DOHH2 (cell line): ENCODE results near the gene TIMMDC1.
A peak's percentile ranks its signal among the peaks of the same experiment; 100 is the strongest.

Experiments
- H3F3A ChIP-seq: fragments of 200-600 bp; sonication (generic), shearing (Covaris generic); 2 replicates; pipeline ENCODE4 v1.6.0; 2016; ENCODE audit warnings: antibody characterized with exemption, mild to moderate bottlenecking; ENCODE audit not compliant: control insufficient read depth, insufficient read depth
- H3K27ac ChIP-seq: fragments of 200-600 bp; sonication (generic); 2 replicates; pipeline ENCODE4 v1.5.1; 2014; ENCODE audit warnings: low read depth, mild to moderate bottlenecking, low read length, moderate library complexity
- H3K27me3 ChIP-seq: fragments of 200-600 bp; sonication (generic); 2 replicates; pipeline ENCODE4 v1.6.1; 2014; ENCODE audit warnings: mild to moderate bottlenecking, low read length, mixed read lengths; ENCODE audit not compliant: control insufficient read depth
- H3K36me3 ChIP-seq: fragments of 200-600 bp; sonication (generic); 2 replicates; pipeline ENCODE4 v1.6.1; 2014; ENCODE audit warnings: mild to moderate bottlenecking, low read length, moderate library complexity, mixed read lengths; ENCODE audit not compliant: control insufficient read depth
- H3K4me1 ChIP-seq: fragments of 200-600 bp; sonication (generic); 2 replicates; pipeline ENCODE4 v1.6.1; 2014; ENCODE audit warnings: mild to moderate bottlenecking, low read length, mixed read lengths; ENCODE audit not compliant: control insufficient read depth
- H3K4me2 ChIP-seq: fragments of 200-600 bp; sonication (generic); 2 replicates; pipeline ENCODE4 v1.6.0; 2014; ENCODE audit warnings: mild to moderate bottlenecking, low read length, moderate library complexity
- H3K4me3 ChIP-seq: fragments of 200-600 bp; sonication (generic); 2 replicates; pipeline ENCODE4 v1.5.1; 2014; ENCODE audit warnings: mild to moderate bottlenecking, low read length, mixed read lengths
- H3K79me2 ChIP-seq: fragments of 200-600 bp; sonication (generic); 2 replicates; pipeline ENCODE4 v1.6.1; 2014; ENCODE audit warnings: mild to moderate bottlenecking, low read length, mixed read lengths; ENCODE audit not compliant: control insufficient read depth
- H3K9me2 ChIP-seq: fragments of 200-600 bp; sonication (generic); replicated peaks from 2 replicates; pipeline ENCODE4 v1.6.1; 2014; ENCODE audit warnings: mild to moderate bottlenecking, low read length, mixed read lengths; ENCODE audit not compliant: control insufficient read depth
- H3K9me3 ChIP-seq: fragments of 200-600 bp; sonication (generic); 2 replicates; pipeline ENCODE4 v1.6.1; 2014; ENCODE audit warnings: antibody characterized with exemption, low read length, mixed read lengths; ENCODE audit not compliant: control insufficient read depth, insufficient read depth
- H4K20me1 ChIP-seq: fragments of 200-600 bp; sonication (generic); 2 replicates; pipeline ENCODE4 v1.6.0; 2014; ENCODE audit warnings: low read depth, mild to moderate bottlenecking, antibody characterized with exemption, low read length, moderate library complexity; ENCODE audit not compliant: control insufficient read depth, insufficient read depth
- CTCF ChIP-seq: fragments of 200-600 bp; sonication (generic); IDR thresholded peaks from one replicate; pipeline ENCODE4 v1.5.1; 2014; ENCODE audit warnings: antibody characterized with exemption, mild to moderate bottlenecking, low read depth, low read length; ENCODE audit not compliant: poor library complexity, severe bottlenecking
- EZH2phosphoT487 ChIP-seq: fragments of 200-600 bp; sonication (generic); IDR thresholded peaks from 2 replicates; pipeline ENCODE4 v1.6.1; 2017; ENCODE audit warnings: borderline replicate concordance, mild to moderate bottlenecking, antibody characterized with exemption, low read length, moderate library complexity, mixed read lengths

The TIMMDC1 gene

DNA sequence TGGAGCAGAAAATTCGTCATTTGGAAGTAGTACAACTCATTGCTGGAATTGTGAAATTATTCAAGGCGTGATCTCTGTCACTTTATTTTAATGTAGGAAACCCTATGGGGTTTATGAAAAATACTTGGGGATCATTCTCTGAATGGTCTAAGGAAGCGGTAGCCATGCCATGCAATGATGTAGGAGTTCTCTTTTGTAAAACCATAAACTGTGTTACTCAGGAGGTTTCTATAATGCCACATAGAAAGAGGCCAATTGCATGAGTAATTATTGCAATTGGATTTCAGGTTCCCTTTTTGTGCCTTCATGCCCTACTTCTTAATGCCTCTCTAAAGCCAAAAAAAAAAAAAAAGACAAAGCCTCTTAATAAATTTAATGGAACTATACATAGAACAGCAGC is 5.5 kb upstream of the TIMMDC1 start:
- Histone ChIP-seq H3K4me1 (peaks cover 7% of the 10 kb centered on the region), H3K27ac (no peak overlapping the region), H3K36me3 (peaks cover 27% of the 10 kb centered on the region), H4K20me1 (no peaks in the 10 kb centered on the region), H3K9me2 (no peaks in the 10 kb centered on the region), H3K4me2 (no peak overlapping the region), H3K27me3 (no peaks in the 10 kb centered on the region), H3F3A (no peaks in the 10 kb centered on the region), H3K9me3 (no peaks in the 10 kb centered on the region), H3K79me2 (peaks cover 7% of the 10 kb centered on the region), H3K4me3 (no peak overlapping the region)
- TF ChIP-seq CTCF (no peak), EZH2phosphoT487 (no peak)

DNA sequence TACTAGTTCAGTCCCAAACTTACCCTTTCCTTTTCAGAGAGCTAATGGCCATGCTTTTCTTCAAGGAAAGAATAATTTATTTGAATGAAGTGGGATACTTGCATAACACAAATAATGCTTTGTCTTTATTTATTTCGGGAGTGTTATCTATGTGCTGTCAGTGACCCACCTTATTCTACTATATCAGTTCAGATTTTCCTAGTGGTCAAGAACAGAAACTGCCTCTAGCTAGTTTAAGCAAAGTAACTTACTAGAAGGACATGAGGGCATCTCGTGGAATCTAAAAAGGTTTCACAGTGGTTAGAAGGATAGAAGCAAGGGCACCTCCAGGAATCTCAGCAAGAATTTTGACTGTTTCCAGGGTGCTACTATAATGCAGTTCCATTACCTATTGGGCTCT is 3.8 kb upstream of the TIMMDC1 start:
- H3K9me2 ChIP-seq: no peaks in the 10 kb centered on the region
- H3K79me2 ChIP-seq: peaks cover 23% of the 10 kb centered on the region
- H3K27ac ChIP-seq: no peak overlapping the region
- peaks cover 10% of the 10 kb centered on the region for H3K4me1 ChIP-seq
- H4K20me1 ChIP-seq: no peaks in the 10 kb centered on the region
- no peak overlapping the region for H3K4me2 ChIP-seq
- no peaks in the 10 kb centered on the region for H3F3A ChIP-seq
- no peaks in the 10 kb centered on the region for H3K27me3 ChIP-seq
- peaks cover 23% of the 10 kb centered on the region for H3K36me3 ChIP-seq
- no peaks in the 10 kb centered on the region for H3K9me3 ChIP-seq
- no peak for TF ChIP-seq CTCF
- TF ChIP-seq EZH2phosphoT487: no peak
- H3K4me3 ChIP-seq: no peak overlapping the region

DNA sequence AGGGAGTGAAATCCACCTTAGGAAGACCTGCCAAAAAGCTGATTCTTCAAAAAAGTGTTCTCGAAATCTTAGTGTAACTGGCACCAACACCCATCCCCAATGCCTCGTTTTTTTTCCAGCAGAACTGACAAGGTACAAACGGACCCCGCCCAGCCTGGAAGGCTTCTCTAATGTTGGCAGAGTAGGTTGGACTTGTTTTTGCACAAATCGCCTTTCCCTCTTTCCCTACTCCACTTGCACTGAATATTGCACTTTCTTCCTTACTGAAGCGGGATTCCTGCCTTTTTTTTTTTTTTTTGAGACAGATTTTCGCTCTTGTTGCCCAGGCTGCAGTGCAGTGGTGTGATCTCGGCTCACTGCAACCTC is 544 bp upstream of the TIMMDC1 start:
- Histone ChIP-seq H3K79me2 (peaks cover 49% of the 10 kb centered on the region), H3K4me3 (peak overlapping the region; percentile 92), H3K9me3 (no peaks in the 10 kb centered on the region), H3K27ac (0 out of 2 replicates have a peak overlapping the region, but pooled peaks have one; percentile 28), H3K36me3 (peaks cover 31% of the 10 kb centered on the region), H3K4me2 (peak overlapping the region; percentile 94), H4K20me1 (no peaks in the 10 kb centered on the region), H3K9me2 (no peaks in the 10 kb centered on the region), H3K4me1 (peaks cover 28% of the 10 kb centered on the region), H3F3A (no peaks in the 10 kb centered on the region), H3K27me3 (no peaks in the 10 kb centered on the region)
- no peak for TF ChIP-seq CTCF
- TF ChIP-seq EZH2phosphoT487: no peak

DNA sequence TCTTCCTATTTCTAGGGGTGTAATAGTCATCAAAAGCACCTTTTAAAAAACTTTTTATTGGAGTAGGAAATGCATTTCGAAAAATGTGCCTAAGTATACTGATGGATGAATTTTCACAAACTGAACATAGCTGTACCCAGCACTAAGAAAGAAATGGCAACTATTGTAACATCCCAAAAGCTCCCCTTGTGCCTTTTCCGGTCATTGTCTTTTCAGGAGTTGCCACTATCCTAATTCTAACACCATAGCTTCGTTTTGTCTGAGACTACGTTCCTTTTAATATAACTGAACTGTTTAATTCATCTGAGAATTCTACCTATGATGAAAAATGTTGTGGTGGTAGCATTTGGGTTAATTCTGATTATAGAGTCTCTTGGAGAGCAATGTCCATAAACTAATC is 1.9 kb downstream of the TIMMDC1 start:
- Histone ChIP-seq H4K20me1 (no peaks in the 10 kb centered on the region), H3K9me3 (no peaks in the 10 kb centered on the region), H3F3A (no peaks in the 10 kb centered on the region), H3K79me2 (peaks cover 60% of the 10 kb centered on the region), H3K4me1 (peaks cover 28% of the 10 kb centered on the region), H3K27ac (no peak overlapping the region), H3K4me2 (peak overlapping the region; percentile 83), H3K27me3 (no peaks in the 10 kb centered on the region), H3K36me3 (peaks cover 54% of the 10 kb centered on the region), H3K4me3 (peak overlapping the region; percentile 92), H3K9me2 (no peaks in the 10 kb centered on the region)
- no peak for TF ChIP-seq EZH2phosphoT487
- TF ChIP-seq CTCF: no peak
